RCC 7860 (cell line): ENCODE measurements around the gene SERINC2.
A peak's percentile ranks its signal among the peaks of the same experiment; 100 is the strongest.
"Not testable (repeated sequence)": the region's sequence is repeated elsewhere in the genome, so short reads cannot be mapped to it uniquely, and the experiment has no call there.

Source experiments
- DNase-seq: peaks from one replicate; pipeline ENCODE4 v3.0.0-alpha.2; 2015; ENCODE audit warnings: low spot score
- FAIRE-seq: peaks from 2 replicates; lab custom pipeline; 2012; peaks lifted over from hg19 to GRCh38; lab: Jason Lieb, UNC

Gene SERINC2

GRCh38 chr1:31382379-31382989 lies 30.5 kb upstream of the SERINC2 start:
- FAIRE-seq (no peak), DNase-seq (no peak)

- no peak for FAIRE-seq
Measured at GRCh38 chr1:31383967-31384366, 29.0 kb upstream of the SERINC2 start.

DNA sequence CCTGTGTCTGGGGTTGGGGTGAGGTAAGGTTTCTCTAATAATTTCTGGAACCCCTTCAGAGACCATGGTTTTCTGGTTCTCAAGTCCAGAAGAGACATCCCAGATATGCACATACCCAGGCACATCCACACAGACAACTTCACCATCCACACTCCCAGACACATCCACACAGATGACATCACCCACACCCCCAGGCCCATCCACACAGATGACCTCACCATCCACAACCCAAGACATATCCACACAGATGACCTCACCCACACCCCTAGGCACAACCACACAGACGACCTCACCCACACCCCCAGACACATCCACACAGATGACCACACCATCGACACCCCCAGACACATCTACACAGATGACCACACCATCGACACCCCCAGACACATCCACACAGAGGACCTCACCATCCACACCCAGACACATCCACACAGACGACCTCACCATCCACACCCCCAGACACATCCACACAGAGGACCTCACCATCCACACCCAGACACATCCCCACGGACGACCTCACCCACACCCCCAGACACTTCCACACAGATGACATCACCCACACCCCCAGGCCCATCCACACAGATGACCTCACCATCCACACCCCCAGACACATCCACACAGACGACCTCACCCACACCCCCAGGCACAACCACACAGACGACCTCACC lies 26.3 kb upstream of the SERINC2 start:
- not testable (repeated sequence) for FAIRE-seq, DNase-seq

More at GRCh38 chr1:31383967-31384366, 29.0 kb upstream of the SERINC2 start:
- no peak for DNase-seq

GRCh38 chr1:31387612-31388011 lies 25.4 kb upstream of the SERINC2 start:
- DNase-seq (no peak), FAIRE-seq (no peak)

DNA sequence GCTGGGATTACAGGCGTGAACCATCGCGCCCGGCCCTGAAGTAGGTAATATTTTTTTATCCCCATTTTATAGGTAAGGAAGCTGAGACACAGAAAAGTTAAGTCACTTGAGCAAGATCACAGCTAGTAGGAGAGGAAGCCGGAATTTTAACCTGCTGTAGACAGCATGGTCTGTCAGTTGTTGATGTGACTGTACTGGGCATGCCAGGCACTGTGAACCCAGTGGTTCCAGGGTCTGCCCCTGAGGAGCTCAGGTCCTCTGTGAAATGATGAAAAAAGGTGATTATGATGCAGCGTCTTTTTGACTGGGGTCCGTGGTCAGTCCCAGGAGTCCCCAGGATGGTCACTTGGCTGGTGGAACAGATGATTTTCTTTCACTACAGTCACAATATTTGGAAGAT lies 23.4 kb upstream of the SERINC2 start:
- no peak for FAIRE-seq
- DNase-seq = no peak

DNA sequence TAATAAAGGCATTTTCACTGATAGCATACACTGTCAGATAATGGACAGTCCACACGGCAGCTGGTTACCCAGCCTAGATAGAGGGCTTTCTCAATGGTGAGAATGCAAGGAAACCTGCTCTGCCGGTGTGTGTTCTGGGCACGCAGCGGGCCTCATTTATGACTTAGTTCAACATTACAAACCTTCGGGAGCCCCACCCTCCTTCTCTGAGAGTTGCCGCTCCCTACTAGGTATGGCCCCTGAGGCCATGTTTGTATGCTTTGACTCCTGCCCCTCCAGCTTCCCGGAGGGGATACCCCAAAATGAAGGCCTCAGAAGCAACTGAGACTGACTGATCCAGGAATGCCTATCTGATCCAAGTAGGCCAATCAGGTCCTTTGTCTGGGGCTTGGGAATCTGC lies 22.9 kb upstream of the SERINC2 start:
- DNase-seq = no peak
- no peak for FAIRE-seq

DNA sequence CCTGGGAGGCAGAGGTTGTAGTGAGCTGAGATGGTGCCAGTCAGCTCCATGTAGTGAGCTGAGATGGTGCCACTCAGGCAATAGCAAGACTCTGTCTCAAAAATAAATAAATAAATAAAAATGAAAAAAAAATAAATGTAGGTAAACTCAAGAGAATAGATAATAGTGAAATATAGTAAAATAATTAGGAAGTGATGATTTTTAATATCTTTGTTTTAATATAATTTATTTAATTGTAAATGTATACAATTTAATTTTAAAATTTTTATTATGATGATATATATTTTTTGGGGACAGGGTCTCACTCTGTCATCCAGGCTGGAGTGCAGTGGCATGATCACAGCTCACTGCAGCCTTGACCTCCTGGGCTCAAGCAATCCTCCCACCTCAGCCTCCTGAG lies 19.6 kb upstream of the SERINC2 start:
- FAIRE-seq = no peak
- DNase-seq = no peak

DNA sequence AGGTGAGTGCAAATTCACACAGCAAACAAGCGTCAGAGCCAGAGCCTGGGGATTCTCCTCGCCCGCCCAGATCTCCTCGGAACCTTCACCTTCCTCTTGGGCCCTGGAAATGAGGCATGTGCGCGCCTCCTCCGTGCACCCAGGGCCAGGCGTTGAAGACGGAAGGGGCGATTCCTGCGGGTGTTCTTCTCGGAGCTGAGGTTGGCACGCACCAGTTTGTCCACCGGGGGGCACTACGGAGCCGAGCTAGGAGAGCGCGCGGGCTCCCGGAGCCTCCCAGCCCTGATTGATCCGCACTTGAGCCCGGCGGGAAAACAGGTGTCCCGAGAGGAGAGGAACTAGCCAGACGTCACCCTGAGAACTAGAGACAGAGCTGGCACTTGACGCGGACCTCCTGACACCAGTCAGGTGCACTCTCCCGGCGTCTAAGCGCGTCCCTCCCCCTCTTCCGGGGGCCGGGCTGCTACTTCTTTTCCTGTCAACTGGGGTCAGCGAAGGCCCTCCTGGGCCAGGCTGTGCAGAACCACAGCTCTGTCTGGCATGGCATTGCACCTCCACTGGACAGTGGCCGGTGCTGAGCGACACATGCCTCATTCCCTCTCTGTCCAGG lies 18.3 kb upstream of the SERINC2 start:
- DNase-seq (peak; percentile 69), FAIRE-seq (peak; percentile 57)

DNA sequence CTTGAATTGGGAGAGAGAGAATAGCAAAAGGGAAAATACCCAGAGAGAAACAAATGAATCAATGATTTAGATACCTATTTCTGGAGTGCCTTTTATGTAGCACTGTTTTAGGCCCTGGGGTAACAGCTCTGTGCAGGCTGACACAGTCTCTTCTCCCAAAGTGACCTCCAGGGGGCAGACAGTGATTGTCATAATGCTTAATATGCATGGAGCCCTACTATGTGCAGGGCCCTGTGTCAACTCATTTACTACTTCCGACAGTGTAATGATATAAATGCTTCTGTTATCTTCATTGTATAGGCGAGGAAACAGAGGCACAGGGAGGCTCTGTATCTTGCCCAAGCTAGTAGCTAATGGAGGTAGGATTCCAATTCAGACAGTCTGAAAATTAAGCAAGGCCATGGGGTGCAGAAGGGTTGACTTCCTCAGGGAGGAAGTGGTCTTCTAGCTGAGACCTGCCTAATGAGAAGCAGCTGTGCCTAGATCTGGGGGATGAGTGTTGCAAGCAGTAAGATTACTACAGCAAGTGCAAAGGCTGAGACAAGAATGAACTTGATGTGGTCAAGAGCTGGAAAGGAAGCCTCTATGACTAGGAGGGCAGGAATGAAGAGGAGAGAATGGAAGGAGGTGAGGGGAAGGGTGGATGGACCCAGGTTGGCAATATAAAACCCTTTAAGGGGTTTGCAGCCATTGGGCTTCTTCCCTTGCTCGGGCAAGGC lies 16.2 kb upstream of the SERINC2 start:
- FAIRE-seq (no peak), DNase-seq (peak; percentile 92)

GRCh38 chr1:31397360-31398095 lies 15.5 kb upstream of the SERINC2 start:
- no peak for FAIRE-seq
- peak; percentile 93 for DNase-seq

GRCh38 chr1:31398246-31398645 lies 14.8 kb upstream of the SERINC2 start:
- DNase-seq = no peak
- FAIRE-seq = no peak

- DNase-seq = no peak
- no peak for FAIRE-seq
Measured at GRCh38 chr1:31399976-31400375, 13.0 kb upstream of the SERINC2 start.

- FAIRE-seq = no peak
Measured at GRCh38 chr1:31400393-31400792, 12.6 kb upstream of the SERINC2 start.

DNA sequence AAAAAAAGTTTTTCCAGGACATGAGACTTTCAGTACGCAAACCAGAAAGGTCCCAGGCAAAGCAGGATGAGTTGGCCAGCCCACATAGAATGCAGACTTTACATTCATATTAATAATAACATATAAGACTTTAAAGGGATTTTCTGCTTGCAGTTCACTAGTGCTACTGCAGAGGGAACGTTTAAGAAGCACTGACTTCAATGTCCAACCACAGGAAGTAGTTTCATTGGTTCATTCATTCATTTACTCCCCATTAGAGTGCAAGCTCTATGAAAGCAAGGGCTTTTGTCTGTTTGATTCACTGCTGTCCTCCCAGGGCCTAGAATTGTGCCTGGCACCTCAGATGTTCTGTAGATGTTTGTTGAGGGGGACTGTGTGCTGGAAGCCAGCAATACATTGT lies 11.8 kb upstream of the SERINC2 start:
- no peak for DNase-seq
- FAIRE-seq = no peak

More at GRCh38 chr1:31400393-31400792, 12.6 kb upstream of the SERINC2 start:
- DNase-seq = no peak

- FAIRE-seq = no peak
- DNase-seq = no peak
Measured at GRCh38 chr1:31405578-31406245, 7.3 kb upstream of the SERINC2 start.

DNA sequence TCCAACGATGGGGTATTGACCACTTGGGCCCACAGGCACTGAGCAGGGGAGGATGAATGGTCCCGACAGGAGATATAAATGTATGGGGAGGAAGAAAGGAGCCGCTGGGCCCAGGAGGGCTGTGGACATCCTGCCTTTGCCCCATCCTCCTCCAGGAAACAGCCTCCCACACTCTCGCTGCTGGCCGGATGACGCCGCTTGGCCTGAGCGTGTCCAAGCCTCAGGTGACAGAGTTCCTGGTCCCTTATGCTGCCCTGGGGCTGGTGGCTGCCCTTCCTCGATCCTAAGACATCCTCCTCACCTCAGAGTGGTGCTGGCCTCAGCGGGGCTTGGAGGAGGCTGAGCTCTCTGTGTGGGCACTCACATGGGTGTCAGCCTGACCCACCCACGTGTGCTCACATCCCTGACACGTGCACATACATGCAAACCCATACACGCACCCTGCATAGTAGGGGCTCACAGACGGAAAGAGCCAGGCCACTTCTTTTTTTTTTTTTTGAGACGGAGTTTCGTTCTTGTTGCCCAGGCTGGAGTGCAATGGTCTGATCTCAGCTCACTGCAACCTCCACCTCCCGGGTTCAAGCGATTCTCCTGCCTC lies 5.9 kb upstream of the SERINC2 start:
- FAIRE-seq (no peak), DNase-seq (no peak)

GRCh38 chr1:31408788-31409318 lies 4.2 kb upstream of the SERINC2 start:
- FAIRE-seq = no peak
- DNase-seq = no peak

GRCh38 chr1:31409946-31410858 lies 2.8 kb upstream of the SERINC2 start:
- DNase-seq (no peak), FAIRE-seq (no peak)

- DNase-seq (no peak), FAIRE-seq (no peak)
Measured at GRCh38 chr1:31410871-31411270, 2.1 kb upstream of the SERINC2 start.
